Loucy (cell line): ENCODE results near the gene MS4A6A.

ENCODE experiments used
- CTCF ChIP-seq: fragments of 200-600 bp; sonication (generic); conservative IDR thresholded peaks from 2 replicates; pipeline ENCODE4 v1.5.1; 2014; ENCODE audit warnings: mild to moderate bottlenecking, antibody characterized with exemption, low read length
- EZH2phosphoT487 ChIP-seq: fragments of 200-600 bp; IDR thresholded peaks from 2 replicates; pipeline ENCODE4 v1.6.1; 2018; ENCODE audit warnings: antibody characterized with exemption, mild to moderate bottlenecking, moderate library complexity, borderline replicate concordance

GRCh38 chr11:60208951-60209350, 26.1 kb upstream of the MS4A6A start:
- no peak for TF ChIP-seq CTCF
- no peak for TF ChIP-seq EZH2phosphoT487
